HCT116 (cell line): ENCODE measurements around the gene LRRK1. TPM values are rescaled to one million over a fixed set of nuclear protein-coding genes. Genes with fewer than 3 reads are reported as not detected.

Source experiments
- ATAC-seq: fragments of 200-7000 bp; cut with Tn5 transposase; 2 replicates; pipeline ENCODE4 v1.9.1; 2020; ENCODE audit warnings: mild to moderate bottlenecking, moderate library complexity
- BruUV-seq: library from RNA; stranded (reverse); fragments of 400-500 nt; replicated peaks from 2 replicates; lab custom pipeline; 2021; lab: Mats Ljungman, UMichigan
- CTCF ChIA-PET: fragments of 300-600 bp; sonication (Branson Sonifier 250); formaldehyde crosslinking; loops from one replicate; lab custom pipeline; 2021; ENCODE audit warnings: antibody characterized with exemption; lab: Charles Lee
- POLR2A ChIA-PET: fragments of 300-600, 350-600 bp; sonication (Branson Sonifier 250); formaldehyde crosslinking; loops from one replicate; lab custom pipeline; 2021; ENCODE audit warnings: antibody characterized with exemption; lab: Charles Lee
- RAD21 ChIA-PET, 2 experiments: fragments of 300-600 bp; sonication (Branson Sonifier 250); formaldehyde crosslinking; loops; one replicate each; lab custom pipeline; 2023; ENCODE audit warnings: low total read pairs in 2 of 2; ENCODE audit not compliant: uncharacterized antibody in 2 of 2, unreplicated experiment in 2 of 2, low non-redundant PET in 1 of 2; lab: Charles Lee
- DNase-seq: peaks from one replicate; pipeline ENCODE4 v3.0.0-alpha.2; 2010; ENCODE audit warnings: low read depth, low spot score
- H2AFZ ChIP-seq: fragments of 200-600 bp; shearing (Covaris generic), sonication (generic); 2 replicates; pipeline ENCODE4 v1.6.1; 2017; ENCODE audit warnings: low read depth, mixed run types, mixed read lengths, antibody characterized with exemption, low read length; ENCODE audit not compliant: poor library complexity, severe bottlenecking
- H3K27ac ChIP-seq: 2 replicates; pipeline ENCODE4 v1.5.1; 2012; ENCODE audit warnings: low read depth, low read length
- H3K27me3 ChIP-seq: fragments of 200-600 bp; sonication (generic); 2 replicates; pipeline ENCODE4 v1.6.1; 2016; ENCODE audit warnings: mixed run types, low read length, mixed read lengths; ENCODE audit not compliant: insufficient read depth
- H3K36me3 ChIP-seq, 2 experiments: fragments of 200-500 bp in 1 of 2; fragments of 200-600 bp in 1 of 2; sonication (Bioruptor generic) in 1 of 2; sonication (generic) in 1 of 2; 2 replicates each; pipeline versions ENCODE4 v1.5.1 to v1.6.1; 2014 to 2016; ENCODE audit warnings: low read length in 2 of 2, inconsistent platforms in 1 of 2, mixed read lengths in 1 of 2, mixed run types in 1 of 2; ENCODE audit not compliant: insufficient read depth in 2 of 2, control insufficient read depth in 1 of 2
- H3K4me1 ChIP-seq, 2 experiments: fragments of 200-600 bp in 1 of 2; sonication (generic) in 1 of 2; 2 replicates each; pipeline versions ENCODE4 v1.5.1 to v1.6.1; 2012 to 2017; ENCODE audit warnings: low read length in 2 of 2, inconsistent platforms in 1 of 2, mild to moderate bottlenecking in 1 of 2, mixed read lengths in 1 of 2, mixed run types in 1 of 2, moderate library complexity in 1 of 2; ENCODE audit not compliant: insufficient read depth in 2 of 2, control insufficient read depth in 1 of 2
- H3K4me2 ChIP-seq: fragments of 200-600 bp; sonication (generic); 2 replicates; pipeline ENCODE4 v1.6.1; 2017; ENCODE audit warnings: mixed run types, low read length, mixed read lengths
- H3K4me3 ChIP-seq, 2 experiments: fragments of 200-600 bp in 1 of 2; sonication (generic) in 1 of 2; replicated peaks in 1 of 2; 2 replicates each; pipeline ENCODE4 v1.5.1; 2011 to 2016; ENCODE audit warnings: low read length in 2 of 2, control low read depth in 1 of 2, low read depth in 1 of 2, mild to moderate bottlenecking in 1 of 2, mixed read lengths in 1 of 2, mixed run types in 1 of 2
- H3K79me2 ChIP-seq: fragments of 200-600 bp; sonication (generic); 2 replicates; pipeline ENCODE4 v1.6.1; 2017; ENCODE audit warnings: mild to moderate bottlenecking, mixed run types, low read length, moderate library complexity, mixed read lengths; ENCODE audit not compliant: insufficient read depth
- H3K9ac ChIP-seq: fragments of 200-600 bp; sonication (generic); 2 replicates; pipeline ENCODE4 v1.6.1; 2016; ENCODE audit warnings: low read length, mixed read lengths
- H3K9me2 ChIP-seq: fragments of 200-600 bp; sonication (generic), shearing (Covaris generic); 2 replicates; pipeline ENCODE4 v1.6.1; 2017; ENCODE audit warnings: mixed run types, mild to moderate bottlenecking, moderate library complexity; ENCODE audit not compliant: insufficient read depth
- H3K9me3 ChIP-seq, 2 experiments: fragments of 200-500 bp in 1 of 2; fragments of 200-600 bp in 1 of 2; sonication (Bioruptor generic) in 1 of 2; sonication (generic) in 1 of 2; 2 replicates each; pipeline ENCODE4 v1.6.1; 2014 to 2017; ENCODE audit warnings: low read length in 2 of 2, mixed read lengths in 2 of 2, inconsistent platforms in 1 of 2, low read depth in 1 of 2, mild to moderate bottlenecking in 1 of 2, mixed run types in 1 of 2, moderate library complexity in 1 of 2; ENCODE audit not compliant: control insufficient read depth in 1 of 2, insufficient read depth in 1 of 2
- H4K20me1 ChIP-seq: fragments of 200-600 bp; sonication (generic), shearing (Covaris generic); 2 replicates; pipeline ENCODE4 v1.6.1; 2017; ENCODE audit warnings: mixed run types, mild to moderate bottlenecking, moderate library complexity; ENCODE audit not compliant: insufficient read depth
- CBX3 ChIP-seq: IDR thresholded peaks from 2 replicates; pipeline ENCODE4 v1.6.1; 2012; ENCODE audit warnings: low read depth
- CEBPB ChIP-seq: IDR thresholded peaks from 2 replicates; pipeline ENCODE4 v1.6.1; 2012; ENCODE audit warnings: low read depth
- EGR1 ChIP-seq: IDR thresholded peaks from 2 replicates; pipeline ENCODE4 v1.6.1; 2012; ENCODE audit warnings: low read depth
- EZH2 ChIP-seq: fragments of 200-600 bp; sonication (generic); IDR thresholded peaks from 2 replicates; pipeline ENCODE4 v1.6.1; 2017; ENCODE audit warnings: antibody characterized with exemption, mixed run types
- EZH2phosphoT487 ChIP-seq: fragments of 200-600 bp; IDR thresholded peaks from 2 replicates; pipeline ENCODE4 v1.6.1; 2018; ENCODE audit warnings: antibody characterized with exemption, borderline replicate concordance
- FOSL1 ChIP-seq: IDR thresholded peaks from 2 replicates; pipeline ENCODE4 v1.6.1; 2012; ENCODE audit warnings: low read depth
- MAX ChIP-seq: IDR thresholded peaks from 2 replicates; pipeline ENCODE4 v1.6.1; 2012
- POLR2AphosphoS5 ChIP-seq: IDR thresholded peaks from 2 replicates; pipeline ENCODE4 v1.6.1; 2011; ENCODE audit warnings: mild to moderate bottlenecking, low read depth, low read length, moderate library complexity
- SIN3A ChIP-seq: IDR thresholded peaks from 2 replicates; pipeline ENCODE4 v1.6.1; 2012; ENCODE audit warnings: low read depth
- SP1 ChIP-seq: IDR thresholded peaks from 2 replicates; pipeline ENCODE4 v1.6.1; 2012; ENCODE audit warnings: low read depth
- SRF ChIP-seq: IDR thresholded peaks from 2 replicates; pipeline ENCODE4 v1.6.1; 2012; ENCODE audit warnings: low read depth
- YY1 ChIP-seq: IDR thresholded peaks from 2 replicates; pipeline ENCODE4 v1.6.1; 2011; ENCODE audit warnings: low read length, low read depth, moderate library complexity, mild to moderate bottlenecking; ENCODE audit not compliant: insufficient replicate concordance; ENCODE audit errors: extremely low read depth
- ZFX ChIP-seq: fragments of 450-650 bp; IDR thresholded peaks from 2 replicates; pipeline ENCODE4 v1.6.1; 2017
- ZNF274 ChIP-seq: fragments of 200-500 bp; sonication (Bioruptor generic); IDR thresholded peaks from 2 replicates; pipeline ENCODE4 v1.6.1; 2014; ENCODE audit warnings: mild to moderate bottlenecking, low read depth, low read length, inconsistent platforms
- intact Hi-C: fragments of 100-400 bp; cut with micrococcal nuclease; formaldehyde crosslinking; loops from 2 replicates; pipeline ENCODE4 v1.10.0; 2022
- total RNA-seq: library from RNA; stranded (reverse); gene quantifications from one replicate; pipeline ENCODE4 v1.2.1, GENCODE V29; 2021; ENCODE audit not compliant: unreplicated experiment
- TF ChIP-seq, protein P1 (sequence below): IDR thresholded peaks from 2 replicates; pipeline ENCODE4 v1.6.1; 2012; ENCODE audit warnings: low read depth
- TF ChIP-seq, protein P2 (sequence below), 3 experiments: fragments of 200-600 bp in 1 of 3; sonication (generic) in 1 of 3; IDR thresholded peaks in 2 of 3; conservative IDR thresholded peaks in 1 of 3; 2 replicates each; pipeline ENCODE4 v1.5.1; 2012 to 2017; ENCODE audit warnings: low read depth in 2 of 3, low read length in 2 of 3, antibody characterized with exemption in 1 of 3, borderline replicate concordance in 1 of 3, control low read depth in 1 of 3, mild to moderate bottlenecking in 1 of 3, mixed read lengths in 1 of 3, mixed run types in 1 of 3, moderate library complexity in 1 of 3; ENCODE audit not compliant: insufficient read depth in 1 of 3

The LRRK1 gene
- total RNA-seq, 1 experiment from 2014 or later: 21.6 TPM

DNA sequence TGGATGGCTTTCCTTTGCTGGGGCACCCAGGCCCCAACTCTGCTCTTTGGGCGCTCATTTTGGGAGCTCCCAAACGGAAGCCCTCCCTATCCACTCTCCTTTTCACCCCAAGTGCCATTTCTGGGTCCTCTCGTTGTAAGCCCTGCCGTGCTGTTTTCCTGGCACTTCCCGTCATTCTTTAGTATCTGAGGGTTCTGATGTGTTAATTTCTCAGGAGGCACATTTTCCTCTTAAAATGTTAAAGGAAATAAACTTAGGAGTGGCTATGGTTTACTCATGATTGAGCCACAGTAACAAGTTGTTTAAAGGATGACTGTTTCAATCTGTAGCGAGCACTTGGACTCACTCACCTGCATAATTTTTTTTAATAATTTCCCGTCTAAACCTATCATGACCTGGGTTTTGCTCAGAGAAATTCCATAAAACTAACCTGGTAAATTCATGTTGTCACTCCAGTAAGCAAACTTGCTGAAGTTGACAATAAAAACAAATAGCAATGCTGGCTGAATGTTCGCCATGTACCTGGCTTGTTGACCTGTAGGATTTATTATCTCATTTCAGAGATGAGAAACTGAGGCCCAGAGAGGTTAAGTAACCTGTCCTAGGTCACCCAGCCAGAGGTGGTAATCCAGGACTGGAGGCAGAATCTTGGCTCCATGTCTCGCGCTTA is 29.0 kb upstream of the LRRK1 start:
- no TSS peak for BruUV-seq
- Histone ChIP-seq H3K9ac (no peak overlapping the region), H3K79me2 (peaks cover 93% of the 10 kb centered on the region), H3K4me1 (no peaks in the 10 kb centered on the region), H3K27me3 (no peaks in the 10 kb centered on the region), H2AFZ (no peak overlapping the region), H3K36me3 (peaks cover 28 to 92% of the 10 kb centered on the region in 2 experiments), H3K4me3 (no peak overlapping the region), H3K4me2 (no peak overlapping the region), H3K27ac (no peak overlapping the region), H4K20me1 (peaks cover 28% of the 10 kb centered on the region; the same call in 1 of the 2 replicates), H3K9me2 (no peaks in the 10 kb centered on the region), H3K9me3 (no peaks in the 10 kb centered on the region)
- no peak for DNase-seq
- POLR2A ChIA-PET: no interaction called here
- CTCF ChIA-PET: no interaction called here
- no peak for TF ChIP-seq EGR1
- TF ChIP-seq SRF: no peak
- ATAC-seq: no peak
- RAD21 ChIA-PET: no interaction called here
- intact Hi-C loops: no loop called here

- Histone ChIP-seq H3K9ac (no peak overlapping the region), H3K27ac (no peak overlapping the region), H3K4me2 (no peak overlapping the region), H3K9me2 (no peaks in the 10 kb centered on the region), H3K36me3 (peaks cover 26 to 92% of the 10 kb centered on the region in 2 experiments), H3K9me3 (no peaks in the 10 kb centered on the region), H2AFZ (no peak overlapping the region), H3K79me2 (peaks cover 90% of the 10 kb centered on the region), H4K20me1 (peaks cover 25% of the 10 kb centered on the region; the same call in 1 of the 2 replicates), H3K4me1 (no peaks in the 10 kb centered on the region), H3K4me3 (no peak overlapping the region), H3K27me3 (no peaks in the 10 kb centered on the region)
- ChIA-PET RAD21 (no interaction called here), POLR2A (no interaction called here), CTCF (no interaction called here)
- BruUV-seq: no TSS peak
- intact Hi-C loops: no loop called here
- DNase-seq (no peak), ATAC-seq (no peak)
- no peak for TF ChIP-seq YY1
- TF ChIP-seq EZH2phosphoT487: no peak
- no peak for TF ChIP-seq POLR2AphosphoS5
- no peak for TF ChIP-seq ZNF274
- TF ChIP-seq SIN3A: no peak
- TF ChIP-seq SRF: no peak
- TF ChIP-seq, protein P1, sequence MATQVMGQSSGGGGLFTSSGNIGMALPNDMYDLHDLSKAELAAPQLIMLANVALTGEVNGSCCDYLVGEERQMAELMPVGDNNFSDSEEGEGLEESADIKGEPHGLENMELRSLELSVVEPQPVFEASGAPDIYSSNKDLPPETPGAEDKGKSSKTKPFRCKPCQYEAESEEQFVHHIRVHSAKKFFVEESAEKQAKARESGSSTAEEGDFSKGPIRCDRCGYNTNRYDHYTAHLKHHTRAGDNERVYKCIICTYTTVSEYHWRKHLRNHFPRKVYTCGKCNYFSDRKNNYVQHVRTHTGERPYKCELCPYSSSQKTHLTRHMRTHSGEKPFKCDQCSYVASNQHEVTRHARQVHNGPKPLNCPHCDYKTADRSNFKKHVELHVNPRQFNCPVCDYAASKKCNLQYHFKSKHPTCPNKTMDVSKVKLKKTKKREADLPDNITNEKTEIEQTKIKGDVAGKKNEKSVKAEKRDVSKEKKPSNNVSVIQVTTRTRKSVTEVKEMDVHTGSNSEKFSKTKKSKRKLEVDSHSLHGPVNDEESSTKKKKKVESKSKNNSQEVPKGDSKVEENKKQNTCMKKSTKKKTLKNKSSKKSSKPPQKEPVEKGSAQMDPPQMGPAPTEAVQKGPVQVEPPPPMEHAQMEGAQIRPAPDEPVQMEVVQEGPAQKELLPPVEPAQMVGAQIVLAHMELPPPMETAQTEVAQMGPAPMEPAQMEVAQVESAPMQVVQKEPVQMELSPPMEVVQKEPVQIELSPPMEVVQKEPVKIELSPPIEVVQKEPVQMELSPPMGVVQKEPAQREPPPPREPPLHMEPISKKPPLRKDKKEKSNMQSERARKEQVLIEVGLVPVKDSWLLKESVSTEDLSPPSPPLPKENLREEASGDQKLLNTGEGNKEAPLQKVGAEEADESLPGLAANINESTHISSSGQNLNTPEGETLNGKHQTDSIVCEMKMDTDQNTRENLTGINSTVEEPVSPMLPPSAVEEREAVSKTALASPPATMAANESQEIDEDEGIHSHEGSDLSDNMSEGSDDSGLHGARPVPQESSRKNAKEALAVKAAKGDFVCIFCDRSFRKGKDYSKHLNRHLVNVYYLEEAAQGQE: no peak
- TF ChIP-seq FOSL1: no peak
- no peak for TF ChIP-seq ZFX
- TF ChIP-seq MAX: no peak
- TF ChIP-seq CBX3: no peak
- no peak for TF ChIP-seq EZH2
- no peak for TF ChIP-seq CEBPB
- TF ChIP-seq, protein P2, sequence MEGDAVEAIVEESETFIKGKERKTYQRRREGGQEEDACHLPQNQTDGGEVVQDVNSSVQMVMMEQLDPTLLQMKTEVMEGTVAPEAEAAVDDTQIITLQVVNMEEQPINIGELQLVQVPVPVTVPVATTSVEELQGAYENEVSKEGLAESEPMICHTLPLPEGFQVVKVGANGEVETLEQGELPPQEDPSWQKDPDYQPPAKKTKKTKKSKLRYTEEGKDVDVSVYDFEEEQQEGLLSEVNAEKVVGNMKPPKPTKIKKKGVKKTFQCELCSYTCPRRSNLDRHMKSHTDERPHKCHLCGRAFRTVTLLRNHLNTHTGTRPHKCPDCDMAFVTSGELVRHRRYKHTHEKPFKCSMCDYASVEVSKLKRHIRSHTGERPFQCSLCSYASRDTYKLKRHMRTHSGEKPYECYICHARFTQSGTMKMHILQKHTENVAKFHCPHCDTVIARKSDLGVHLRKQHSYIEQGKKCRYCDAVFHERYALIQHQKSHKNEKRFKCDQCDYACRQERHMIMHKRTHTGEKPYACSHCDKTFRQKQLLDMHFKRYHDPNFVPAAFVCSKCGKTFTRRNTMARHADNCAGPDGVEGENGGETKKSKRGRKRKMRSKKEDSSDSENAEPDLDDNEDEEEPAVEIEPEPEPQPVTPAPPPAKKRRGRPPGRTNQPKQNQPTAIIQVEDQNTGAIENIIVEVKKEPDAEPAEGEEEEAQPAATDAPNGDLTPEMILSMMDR (IDR thresholded peaks at IDR 0.05 in 2 of 3, conservative IDR thresholded peaks at IDR 0.05 in 1 of 3; ENCODE audit: borderline replicate concordance in 1 of 3, insufficient read depth in 1 of 3, low read depth in 2 of 3, low read length in 2 of 3): no peak
- no peak for TF ChIP-seq SP1
Observed at GRCh38 chr15:100890850-100891249, 28.3 kb upstream of the LRRK1 start.
